Measurements from ENCODE around the gene TSC22D1.

TSC22D1 gene

DNA sequence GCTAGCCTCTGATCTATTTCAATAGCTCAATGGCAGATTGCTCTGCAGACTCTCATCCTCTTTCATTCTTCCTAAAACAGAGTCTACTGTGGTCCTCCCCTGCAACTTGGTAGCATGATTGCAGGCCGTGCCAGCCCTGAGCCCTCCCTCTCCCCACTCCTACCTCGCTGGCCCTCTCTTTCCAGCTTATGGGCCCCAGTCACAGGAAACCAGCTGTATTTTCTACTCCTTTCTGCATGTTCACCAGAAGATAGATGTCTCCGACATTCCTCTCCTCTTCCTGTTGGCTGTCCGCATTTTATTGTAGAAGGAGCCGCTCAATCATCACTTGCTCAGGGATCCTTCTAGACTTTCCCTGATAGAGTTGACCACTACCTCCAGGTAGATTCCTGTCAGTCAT is 152.3 kb downstream of the TSC22D1 start:
- DNase-seq: no peak

DNA sequence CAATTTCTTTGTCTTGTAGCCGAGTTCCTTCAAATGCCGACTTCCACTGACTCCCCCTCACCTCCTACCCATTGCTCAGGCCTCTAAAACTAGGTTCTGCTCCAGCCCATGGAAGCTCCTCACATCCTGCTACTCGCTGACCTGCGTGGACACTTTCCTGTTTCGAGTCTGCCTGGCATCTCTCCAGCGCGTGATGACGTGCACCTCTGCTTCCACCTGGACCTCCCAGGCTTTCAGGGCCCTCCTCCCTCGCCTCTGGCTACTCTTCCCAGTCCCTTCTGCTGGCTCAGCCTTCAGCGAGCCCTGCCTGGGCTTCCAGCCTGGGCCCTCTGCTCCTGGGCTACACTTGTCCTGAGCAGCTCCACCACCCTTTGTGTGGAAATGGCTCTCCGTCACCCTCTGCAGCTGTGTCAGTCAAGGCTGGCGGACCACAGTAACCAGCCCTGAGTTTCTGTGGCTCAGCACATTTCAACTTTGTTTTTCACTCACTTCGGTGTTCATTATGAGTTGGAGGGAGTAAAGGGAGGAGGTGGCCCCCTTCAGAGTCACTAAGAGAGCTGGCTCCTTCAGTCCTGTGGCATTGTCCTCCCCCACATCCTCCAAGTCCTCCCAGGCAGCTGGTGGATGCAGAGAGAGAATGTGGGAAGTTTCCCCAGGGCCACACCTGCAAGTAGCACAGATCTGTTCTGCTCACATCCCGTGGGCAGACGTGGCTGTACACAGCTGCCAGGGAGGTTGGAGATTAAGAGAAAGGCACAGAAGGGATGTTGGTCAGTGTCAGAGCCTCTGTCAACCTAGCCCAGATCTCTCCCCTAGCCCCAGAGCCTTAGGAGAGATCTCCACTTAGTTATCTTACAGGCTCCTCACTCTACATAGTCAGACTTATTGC is 153.1 kb downstream of the TSC22D1 start:
- no peak for DNase-seq

DNA sequence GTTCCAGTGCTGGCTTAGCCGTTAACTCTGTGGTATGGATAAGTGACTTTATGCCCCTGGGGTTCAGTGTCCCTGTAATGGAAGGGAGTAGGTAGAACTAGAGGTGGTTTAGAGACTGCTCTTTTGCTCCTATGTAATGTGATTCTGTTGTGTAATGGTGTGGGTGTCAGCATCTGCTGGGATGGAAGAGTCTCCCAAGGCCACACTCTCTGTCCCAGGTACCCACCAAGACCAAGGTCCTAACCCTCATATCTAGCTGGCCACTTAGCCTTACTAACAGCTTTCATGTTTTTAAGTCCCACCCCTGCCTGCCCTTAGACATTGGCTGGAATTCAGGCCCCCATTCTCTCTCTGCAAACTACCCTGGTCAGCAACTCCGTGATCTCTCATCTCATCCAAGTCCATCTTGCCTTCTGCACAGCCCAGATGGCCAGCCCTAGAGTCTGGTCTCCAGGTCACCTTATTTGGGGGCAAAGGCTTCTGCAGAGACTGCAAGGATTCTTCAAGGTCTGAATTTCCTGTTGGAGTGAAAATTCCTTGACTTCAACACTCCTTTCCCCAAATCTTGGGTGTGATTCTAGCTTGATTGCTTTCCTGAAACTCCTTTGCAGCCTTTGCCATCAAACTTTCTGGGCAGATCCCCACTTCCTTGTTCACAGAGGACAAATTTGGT is 154.1 kb downstream of the TSC22D1 start:
- no peak for DNase-seq

DNA sequence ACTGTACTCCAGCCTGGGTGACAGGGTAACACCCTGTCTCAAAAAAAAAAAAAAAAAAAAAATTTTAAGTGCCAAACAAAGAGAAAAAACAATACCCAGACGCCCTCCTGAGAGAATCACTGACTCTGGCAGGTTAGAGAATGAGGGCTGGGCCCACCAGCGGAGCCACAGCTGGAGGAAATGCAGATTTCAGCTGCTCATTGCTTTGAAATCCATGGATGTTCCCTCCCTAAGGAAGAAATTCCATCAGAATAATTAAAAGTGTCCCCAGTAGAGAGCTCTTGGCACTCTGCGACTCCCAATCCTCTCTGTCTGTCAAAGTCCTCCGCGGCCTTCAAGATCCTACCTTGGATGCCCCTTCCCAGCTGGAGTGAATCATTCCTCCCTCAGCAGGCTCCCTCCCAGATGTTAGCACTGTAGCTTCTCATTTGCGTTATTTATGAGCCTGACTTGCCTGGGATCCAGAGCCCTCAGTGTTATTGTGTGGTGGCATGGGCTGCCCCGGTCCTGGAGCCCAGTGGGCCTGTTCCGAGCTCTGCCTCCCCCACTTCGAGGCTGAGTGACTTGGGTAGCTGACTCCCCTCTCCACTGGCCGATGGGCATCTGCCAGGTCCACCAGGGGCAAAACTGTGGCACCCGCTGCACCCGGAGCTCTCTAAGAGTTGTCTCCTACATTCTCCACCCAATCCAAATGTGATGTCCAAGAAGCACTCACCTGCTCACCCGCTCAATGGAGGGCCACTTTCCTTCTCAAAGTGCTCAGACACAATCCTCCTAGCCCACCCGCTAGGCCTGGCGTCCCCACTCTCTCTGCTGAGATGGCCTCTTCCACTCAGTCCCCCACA is 155.5 kb downstream of the TSC22D1 start:
- peak in 1 of 2 experiments; percentile 40 for DNase-seq

GRCh38 chr13:44417876-44418275 is 158.3 kb downstream of the TSC22D1 start:
- no peak for DNase-seq

DNA sequence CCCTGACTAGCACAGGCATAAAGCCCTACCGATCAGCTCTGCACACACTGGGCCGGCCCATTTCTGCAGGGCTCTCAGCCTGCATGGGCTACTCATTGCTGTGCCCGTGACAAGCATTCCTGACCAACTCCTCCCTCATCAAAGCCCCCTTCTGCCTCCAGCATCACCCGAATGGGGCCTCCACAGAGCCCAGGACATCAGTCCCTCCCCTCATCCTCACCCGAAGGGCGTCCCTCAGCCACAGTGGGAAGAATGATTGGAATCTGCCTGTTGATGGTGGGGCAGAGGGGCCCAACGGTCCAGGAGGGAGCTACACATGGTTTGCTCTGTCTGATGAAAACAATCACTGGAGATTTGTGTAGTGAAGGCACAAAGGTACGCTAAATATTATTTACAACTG is 158.7 kb downstream of the TSC22D1 start:
- no peak for DNase-seq

DNA sequence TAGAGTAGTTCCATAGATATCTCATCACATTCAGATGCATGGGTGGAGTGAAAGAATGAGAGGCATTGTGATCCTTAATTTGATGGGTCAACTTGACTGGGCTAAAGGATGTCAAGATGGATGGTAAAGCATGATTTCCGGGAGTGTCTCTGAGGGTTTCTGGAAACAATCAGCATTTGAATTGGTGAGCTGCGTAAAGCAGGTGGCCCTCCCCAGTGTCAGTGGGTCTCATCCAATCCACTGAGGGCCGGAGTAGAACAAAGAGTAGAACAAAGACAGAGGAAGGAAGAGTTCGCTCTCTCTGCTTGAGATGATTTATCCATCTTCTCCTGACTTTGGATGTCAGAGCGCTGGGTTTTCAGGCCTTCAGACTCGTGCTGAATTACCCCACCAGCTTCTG is 159.4 kb downstream of the TSC22D1 start:
- DNase-seq: no peak

DNA sequence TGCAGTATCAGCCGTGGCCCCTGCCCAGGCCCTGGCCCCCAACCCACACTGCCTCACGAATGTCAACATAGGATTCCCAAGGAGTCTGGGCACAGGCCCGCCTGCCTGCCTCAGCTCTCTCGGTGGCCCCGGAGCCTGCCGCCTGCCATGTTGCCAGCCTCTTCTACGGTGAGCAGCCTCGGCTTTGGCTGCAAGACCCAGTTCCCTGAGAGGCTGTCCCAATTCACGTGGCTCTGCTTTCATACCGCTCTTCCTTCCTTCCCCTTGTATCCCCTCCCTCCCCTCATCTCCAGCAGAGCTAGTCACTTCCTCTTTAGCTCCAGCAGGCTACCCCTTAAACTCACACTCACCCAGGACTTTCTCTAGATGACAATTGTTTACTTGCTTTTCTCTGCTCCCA is 159.8 kb downstream of the TSC22D1 start:
- DNase-seq: no peak

DNA sequence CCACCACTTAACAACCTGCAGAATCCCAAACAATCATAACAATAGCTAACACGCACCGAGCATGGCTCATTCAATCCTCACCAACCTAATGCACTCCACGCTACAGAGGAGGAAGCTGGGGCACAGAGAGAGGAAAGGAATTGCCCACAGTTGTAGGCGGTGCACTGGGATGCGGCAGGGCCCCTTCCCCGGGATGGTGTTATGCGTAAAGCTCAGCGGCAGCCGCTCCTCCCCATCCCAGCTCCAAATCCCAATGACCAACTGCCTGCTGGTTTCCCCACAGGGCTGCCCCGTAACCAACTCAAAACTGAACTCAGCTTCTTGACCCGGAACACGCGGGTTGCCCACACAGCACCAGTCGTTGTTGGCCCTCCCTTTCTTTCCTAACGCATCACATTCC is 160.3 kb downstream of the TSC22D1 start:
- DNase-seq: no peak

DNA sequence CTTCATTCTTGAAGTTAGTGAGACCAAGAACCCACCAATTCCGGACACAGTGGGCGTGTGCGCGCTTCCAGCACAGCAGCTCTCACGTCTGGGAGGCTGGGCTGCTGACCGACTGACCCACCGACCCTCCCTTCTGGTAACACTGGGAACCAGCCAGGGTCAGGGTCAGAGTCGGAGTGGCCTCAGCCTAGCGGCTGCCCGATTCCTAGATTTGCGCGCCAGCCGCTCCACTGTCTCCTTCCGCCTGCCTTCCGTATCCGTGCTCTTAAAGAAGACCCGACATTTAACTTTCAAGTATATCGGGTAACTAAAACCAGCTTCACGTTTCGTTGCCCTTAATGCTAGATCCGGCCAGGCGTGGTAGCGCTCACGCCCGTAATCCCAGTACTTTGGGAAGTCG is 161.4 kb downstream of the TSC22D1 start:
- DNase-seq: no peak

- no peak for DNase-seq
These were observed 163.0 kb downstream of the TSC22D1 start for GRCh38 chr13:44413095-44413494.

GRCh38 chr13:44412346-44412935 is 163.7 kb downstream of the TSC22D1 start:
- no peak for DNase-seq

- no peak for DNase-seq
These were observed 164.3 kb downstream of the TSC22D1 start for GRCh38 chr13:44411841-44412240.

DNA sequence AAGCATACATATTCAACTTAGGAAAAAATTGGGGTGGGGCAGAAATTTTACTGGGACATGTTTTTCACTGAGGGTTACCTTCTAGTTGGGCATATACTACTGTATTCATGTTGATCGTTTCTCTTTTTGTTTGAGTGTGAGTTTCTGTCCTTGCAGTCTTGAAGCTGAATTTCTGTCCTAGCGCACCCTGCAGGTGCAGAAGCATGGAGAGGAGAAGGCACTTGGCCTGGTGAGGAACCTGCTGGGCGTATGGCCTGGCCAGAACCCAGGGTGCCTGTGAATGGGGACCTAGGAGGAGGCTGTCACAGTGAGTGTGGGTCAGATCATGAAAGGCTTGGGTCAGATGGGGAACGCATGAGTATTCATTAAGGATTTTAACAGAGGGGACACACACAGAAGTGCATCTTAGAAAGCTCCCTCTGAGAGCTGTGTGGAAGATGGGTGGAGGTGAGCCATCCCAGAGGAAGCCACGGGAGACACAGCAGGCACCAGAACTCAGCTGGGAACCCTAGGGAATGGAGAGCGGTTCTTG is 165.7 kb downstream of the TSC22D1 start:
- peak in 1 of 2 experiments; percentile 26 for DNase-seq

GRCh38 chr13:44409595-44409994 is 166.5 kb downstream of the TSC22D1 start:
- no peak for DNase-seq

DNA sequence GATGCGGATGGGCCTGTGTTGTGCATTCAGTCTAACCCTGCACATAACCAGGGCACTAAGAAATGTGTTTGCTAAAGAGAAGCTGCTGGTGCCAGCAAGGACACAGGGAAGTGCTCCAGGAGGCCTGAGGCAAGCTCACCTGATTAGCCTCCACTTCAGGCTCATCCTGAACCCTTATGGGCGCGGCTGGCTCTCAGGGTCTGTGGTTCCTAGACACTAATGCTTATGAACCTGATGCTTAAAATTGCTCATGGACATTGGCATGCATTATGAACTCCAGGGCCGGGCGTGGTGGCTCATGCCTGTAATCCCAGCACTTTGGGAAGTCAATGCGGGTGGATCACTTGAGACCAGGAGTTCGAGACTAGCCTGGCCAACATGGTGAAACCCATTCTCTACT is 168.2 kb downstream of the TSC22D1 start:
- no peak for DNase-seq

DNA sequence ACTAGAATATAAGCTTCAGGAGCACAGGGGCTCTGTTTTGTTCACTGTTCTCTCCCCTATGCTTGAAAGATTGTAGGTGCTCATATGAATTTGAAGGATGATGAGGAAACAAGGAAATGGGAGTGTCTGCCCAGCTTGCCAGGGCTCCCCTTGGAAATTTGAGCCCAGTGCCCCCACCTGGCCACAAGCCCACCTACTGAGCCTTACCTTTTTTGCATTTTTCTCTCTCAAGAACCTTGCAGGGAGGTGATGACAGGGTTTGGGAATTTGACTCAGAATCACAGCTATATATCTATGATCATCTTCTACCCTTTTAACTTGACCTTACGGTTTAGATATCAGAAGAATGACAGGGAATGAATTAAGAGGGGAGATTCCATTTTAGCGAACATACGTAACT is 168.8 kb downstream of the TSC22D1 start:
- DNase-seq: no peak

DNA sequence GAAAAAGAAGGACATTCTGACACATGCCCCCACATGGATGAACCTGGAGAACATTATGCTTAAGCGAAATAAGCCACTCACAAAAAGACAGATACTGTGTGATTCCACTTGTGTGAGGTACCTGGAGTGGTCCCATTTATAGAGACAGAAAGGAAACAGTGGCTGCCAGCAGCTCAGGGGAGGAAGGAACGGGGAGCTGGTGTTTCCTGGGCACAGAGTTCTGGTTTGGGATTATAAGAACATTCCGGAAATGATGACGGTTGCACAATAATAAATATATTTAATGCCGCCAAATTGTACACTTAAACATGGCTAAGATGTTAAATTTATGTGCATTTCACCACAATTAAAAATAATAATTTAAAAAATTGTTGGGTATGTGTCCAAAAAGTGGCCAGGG is 169.5 kb downstream of the TSC22D1 start:
- no peak for DNase-seq

- peak; percentile 79 to 87 for DNase-seq
These were observed 171.6 kb downstream of the TSC22D1 start for GRCh38 chr13:44404261-44405132.

GRCh38 chr13:44403461-44404056 is 172.6 kb downstream of the TSC22D1 start:
- peak; percentile 74 to 85 for DNase-seq

DNA sequence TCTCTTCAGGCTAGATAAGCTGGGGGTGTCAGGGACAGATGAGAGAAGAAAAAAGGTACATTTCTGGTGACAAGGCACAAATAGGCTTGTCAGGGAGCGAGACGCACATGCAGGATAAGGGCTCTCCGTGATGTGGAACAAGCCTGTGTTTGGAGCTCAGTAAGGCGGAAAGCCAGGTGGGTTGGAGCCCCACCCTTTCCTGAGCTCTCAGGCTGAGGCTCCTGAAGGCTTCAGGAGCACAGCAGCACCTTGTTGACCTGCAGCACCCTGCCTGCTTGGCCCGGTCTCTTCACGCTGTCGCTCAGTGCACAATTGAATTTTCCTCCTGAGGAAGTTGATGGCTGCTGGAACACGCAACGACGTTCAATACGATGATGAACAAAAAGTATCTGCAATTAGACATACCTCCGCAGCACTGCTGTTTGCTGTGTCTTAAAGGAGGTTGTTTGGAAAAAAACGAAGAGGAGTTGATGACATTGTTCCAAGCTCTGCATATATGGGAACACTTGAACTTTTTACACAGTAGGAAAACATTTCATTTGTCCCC is 173.2 kb downstream of the TSC22D1 start:
- peak; percentile 79 to 91 for DNase-seq

Measured in NCI-H526 (cell line).